IMR-90 (cell line): ENCODE measurements around the gene GRIN2A.

Source experiments
- CEBPB ChIP-seq: IDR thresholded peaks from 2 replicates; pipeline ENCODE4 v1.6.1; 2012; ENCODE audit warnings: low read depth, low read length, improper control_type of control experiment
- CTCF ChIP-seq: conservative IDR thresholded peaks from 2 replicates; pipeline ENCODE4 v1.5.1; 2012; ENCODE audit warnings: mild to moderate bottlenecking, low read depth, low read length, improper control_type of control experiment
- MAFK ChIP-seq: IDR thresholded peaks from 2 replicates; pipeline ENCODE4 v1.6.1; 2012; ENCODE audit warnings: low read depth, low read length, improper control_type of control experiment
- MXI1 ChIP-seq: IDR thresholded peaks from 2 replicates; pipeline ENCODE4 v1.6.1; 2012; ENCODE audit warnings: low read depth, mild to moderate bottlenecking, low read length, moderate library complexity, borderline replicate concordance
- NFE2L2 ChIP-seq: fragments of 150-350 bp; IDR thresholded peaks from 2 replicates; pipeline ENCODE4 v1.6.1; 2016; ENCODE audit warnings: low read depth, mild to moderate bottlenecking, low read length
- POLR2A ChIP-seq: IDR thresholded peaks from 2 replicates; pipeline ENCODE4 v1.6.1; 2012; ENCODE audit warnings: mild to moderate bottlenecking, low read depth, low read length
- RAD21 ChIP-seq: IDR thresholded peaks from 2 replicates; pipeline ENCODE4 v1.6.1; 2012; ENCODE audit warnings: low read length, improper control_type of control experiment
- RFX5 ChIP-seq: IDR thresholded peaks from 2 replicates; pipeline ENCODE4 v1.8.0; 2012; ENCODE audit warnings: low read depth, mild to moderate bottlenecking, low read length, moderate library complexity

- no peak for TF ChIP-seq MXI1
- no peak for TF ChIP-seq CTCF
- TF ChIP-seq MAFK, result no peak
- TF ChIP-seq POLR2A, result no peak
- TF ChIP-seq NFE2L2, result no peak
- no peak for TF ChIP-seq RAD21
- TF ChIP-seq RFX5, result no peak
- no peak for TF ChIP-seq CEBPB
Observed at GRCh38 chr16:9823510-9823909, 358.7 kb downstream of the GRIN2A start.
